Gastrocnemius medialis (tissue), 4 donors: Measurements from ENCODE around the gene KLHL29.

Experiments used
- POLR2A ChIP-seq, 2 donors: fragments of 450-650 bp; IDR thresholded peaks; one replicate each; pipeline ENCODE4 v1.6.1; 2017; ENCODE audit warnings: antibody characterized with exemption in 2 of 2, mild to moderate bottlenecking in 2 of 2, moderate library complexity in 2 of 2
- TF ChIP-seq, protein P1 (sequence below), 5 experiments: fragments of 450-650 bp in 3 of 5; fragments of 200-600 bp in 2 of 5; sonication (generic) in 2 of 5; IDR thresholded peaks in 4 of 5; conservative IDR thresholded peaks in 1 of 5; 1 replicate in 4 of 5; 2 replicates in 1 of 5; pipeline ENCODE4 v1.5.1; 2016 to 2019; ENCODE audit warnings: antibody characterized with exemption in 5 of 5, mild to moderate bottlenecking in 3 of 5, moderate library complexity in 3 of 5

DNA sequence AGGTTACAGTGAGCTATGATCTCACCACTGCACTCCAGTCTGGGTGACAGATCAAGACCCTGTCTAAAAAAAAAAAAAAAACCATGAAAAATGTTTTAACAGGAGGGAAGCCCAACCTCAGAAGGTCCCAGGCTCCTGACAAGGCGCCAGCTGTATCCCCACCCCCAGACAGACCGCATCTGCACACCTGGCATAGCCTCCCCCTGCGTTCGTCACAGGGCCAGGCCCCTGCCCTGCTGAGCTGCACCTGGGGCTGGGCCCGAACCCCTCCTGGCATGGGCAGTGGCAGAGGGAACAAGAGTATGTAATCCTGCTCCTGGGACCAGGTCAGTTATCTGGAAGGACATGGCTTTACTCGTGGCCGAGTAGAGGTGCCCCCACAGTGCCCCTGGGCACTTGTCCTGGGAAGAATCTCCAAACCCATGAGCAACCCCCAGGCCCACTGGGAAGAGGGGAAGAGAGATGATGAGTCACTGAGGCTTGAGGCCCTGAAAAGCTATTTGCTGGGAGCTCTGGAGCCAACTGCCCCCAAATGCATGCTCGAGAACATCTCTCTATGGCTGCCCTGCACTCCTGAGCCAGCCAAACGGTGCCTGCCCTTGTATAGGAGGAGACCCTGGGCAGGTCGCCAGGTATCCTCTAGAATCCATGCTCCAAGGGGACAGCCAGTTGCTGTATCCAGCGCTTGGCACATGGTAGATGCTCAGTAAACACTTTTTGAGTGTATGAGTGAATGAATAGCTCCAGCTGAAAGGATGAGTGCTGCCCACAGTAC, 276.5 kb downstream of the KLHL29 start:
- TF ChIP-seq, protein P1, sequence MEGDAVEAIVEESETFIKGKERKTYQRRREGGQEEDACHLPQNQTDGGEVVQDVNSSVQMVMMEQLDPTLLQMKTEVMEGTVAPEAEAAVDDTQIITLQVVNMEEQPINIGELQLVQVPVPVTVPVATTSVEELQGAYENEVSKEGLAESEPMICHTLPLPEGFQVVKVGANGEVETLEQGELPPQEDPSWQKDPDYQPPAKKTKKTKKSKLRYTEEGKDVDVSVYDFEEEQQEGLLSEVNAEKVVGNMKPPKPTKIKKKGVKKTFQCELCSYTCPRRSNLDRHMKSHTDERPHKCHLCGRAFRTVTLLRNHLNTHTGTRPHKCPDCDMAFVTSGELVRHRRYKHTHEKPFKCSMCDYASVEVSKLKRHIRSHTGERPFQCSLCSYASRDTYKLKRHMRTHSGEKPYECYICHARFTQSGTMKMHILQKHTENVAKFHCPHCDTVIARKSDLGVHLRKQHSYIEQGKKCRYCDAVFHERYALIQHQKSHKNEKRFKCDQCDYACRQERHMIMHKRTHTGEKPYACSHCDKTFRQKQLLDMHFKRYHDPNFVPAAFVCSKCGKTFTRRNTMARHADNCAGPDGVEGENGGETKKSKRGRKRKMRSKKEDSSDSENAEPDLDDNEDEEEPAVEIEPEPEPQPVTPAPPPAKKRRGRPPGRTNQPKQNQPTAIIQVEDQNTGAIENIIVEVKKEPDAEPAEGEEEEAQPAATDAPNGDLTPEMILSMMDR (IDR thresholded peaks at IDR 0.05 in 4 of 5, conservative IDR thresholded peaks at IDR 0.05 in 1 of 5) = no peak
- TF ChIP-seq POLR2A (IDR thresholded peaks at IDR 0.05) = no peak
